GM19035 (cell line): ENCODE results near the gene NEUROD6.

Experiments
- ATAC-seq: cut with Tn5 transposase; IDR thresholded peaks from one replicate; pipeline ENCODE4 v1.9.1; 2021; ENCODE audit not compliant: unreplicated experiment

The NEUROD6 gene

GRCh38 chr7:31340603-31341002 lies at the start of gene NEUROD6:
TSS of gene NEUROD6 (minus strand) at chr7:31340726. CDS start at chr7:31339268, 1,458 bp downstream.
- no peak for ATAC-seq

- no peak for ATAC-seq
Measured at GRCh38 chr7:31384466-31384865, 43.9 kb upstream of the NEUROD6 start.

GRCh38 chr7:31382722-31383121 lies 42.2 kb upstream of the NEUROD6 start:
- no peak for ATAC-seq

GRCh38 chr7:31373337-31374289 lies 33.1 kb upstream of the NEUROD6 start:
- ATAC-seq, result peak; percentile 86

GRCh38 chr7:31372231-31372959 lies 31.9 kb upstream of the NEUROD6 start:
- ATAC-seq, result no peak

GRCh38 chr7:31371621-31372020 lies 31.1 kb upstream of the NEUROD6 start:
- no peak for ATAC-seq

GRCh38 chr7:31370609-31371008 lies 30.1 kb upstream of the NEUROD6 start:
- no peak for ATAC-seq

GRCh38 chr7:31368620-31369019 lies 28.1 kb upstream of the NEUROD6 start:
- ATAC-seq, result no peak

- ATAC-seq, result no peak
Measured at GRCh38 chr7:31363496-31363895, 23.0 kb upstream of the NEUROD6 start.

GRCh38 chr7:31363051-31363450 lies 22.5 kb upstream of the NEUROD6 start:
- ATAC-seq, result no peak

- ATAC-seq, result no peak
Measured at GRCh38 chr7:31362401-31362800, 21.9 kb upstream of the NEUROD6 start.

GRCh38 chr7:31358467-31358866 lies 17.9 kb upstream of the NEUROD6 start:
- ATAC-seq, result no peak

- no peak for ATAC-seq
Measured at GRCh38 chr7:31345421-31345820, 4.9 kb upstream of the NEUROD6 start.

- ATAC-seq, result no peak
Measured at GRCh38 chr7:31343516-31344305, 3.2 kb upstream of the NEUROD6 start.

- no peak for ATAC-seq
Measured at GRCh38 chr7:31341141-31341540, 615 bp upstream of the NEUROD6 start.

GRCh38 chr7:31340051-31340450 lies 475 bp downstream of the NEUROD6 start:
- no peak for ATAC-seq

GRCh38 chr7:31338706-31339105 lies 1.8 kb downstream of the NEUROD6 start:
- no peak for ATAC-seq

- ATAC-seq, result no peak
Measured at GRCh38 chr7:31337002-31337565, 3.4 kb downstream of the NEUROD6 start.

GRCh38 chr7:31336202-31337001 lies 4.1 kb downstream of the NEUROD6 start:
- no peak for ATAC-seq

- no peak for ATAC-seq
Measured at GRCh38 chr7:31335884-31336201, 4.7 kb downstream of the NEUROD6 start.
